Activated naive CD8-positive, alpha-beta T cell treated with anti-CD3 and anti-CD28 coated beads, Interleukin-2, amount 50 U/mL, for 16 hours (primary cell): ENCODE data around the gene SMAGP.

Experiments
- DNase-seq: peaks from one replicate; pipeline ENCODE4 v3.0.0-alpha.2; 2020; ENCODE audit warnings: low read depth, low spot score

The SMAGP gene

DNA sequence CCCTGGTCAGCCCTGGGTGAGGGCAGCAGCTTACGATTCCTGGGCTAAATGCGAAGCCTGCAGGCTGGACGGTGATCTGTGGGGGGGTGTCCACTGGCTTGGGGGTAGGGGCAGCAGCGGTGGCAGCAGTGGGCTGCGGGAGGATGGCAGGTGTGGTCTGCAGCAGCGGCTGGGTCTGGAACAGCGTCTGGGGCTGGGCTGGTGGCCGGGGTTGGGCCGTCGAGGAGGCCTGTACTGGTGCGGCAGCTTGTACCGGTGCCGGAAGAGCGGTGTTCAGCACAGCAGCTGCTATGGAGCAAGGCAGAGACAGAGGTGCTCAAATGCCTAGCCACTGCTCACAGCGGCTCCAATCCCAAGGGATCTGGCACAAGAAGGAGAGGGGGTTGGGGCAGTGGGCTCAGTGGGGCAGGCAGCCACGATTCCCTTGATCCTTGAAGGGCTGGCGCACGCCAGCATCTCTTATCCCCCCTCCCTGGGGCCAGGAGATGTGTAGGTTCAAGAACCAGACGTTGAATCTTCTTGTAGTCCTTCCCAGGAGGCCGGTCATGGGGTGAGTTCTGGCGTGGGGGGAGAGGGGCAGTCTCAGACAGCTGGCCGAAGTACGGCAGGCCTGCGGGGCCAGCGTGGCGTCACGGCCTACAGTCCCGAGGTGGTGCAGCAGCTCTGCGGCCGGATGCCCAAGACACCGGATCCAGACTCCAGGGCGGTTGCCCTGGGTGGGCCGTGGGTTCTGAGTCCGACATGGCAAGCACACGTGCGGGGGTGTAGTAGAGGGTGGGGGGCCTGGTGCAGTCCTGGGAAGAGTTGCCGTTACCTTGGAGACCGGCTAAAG, 72.3 kb downstream of the SMAGP start:
- no peak for DNase-seq

DNA sequence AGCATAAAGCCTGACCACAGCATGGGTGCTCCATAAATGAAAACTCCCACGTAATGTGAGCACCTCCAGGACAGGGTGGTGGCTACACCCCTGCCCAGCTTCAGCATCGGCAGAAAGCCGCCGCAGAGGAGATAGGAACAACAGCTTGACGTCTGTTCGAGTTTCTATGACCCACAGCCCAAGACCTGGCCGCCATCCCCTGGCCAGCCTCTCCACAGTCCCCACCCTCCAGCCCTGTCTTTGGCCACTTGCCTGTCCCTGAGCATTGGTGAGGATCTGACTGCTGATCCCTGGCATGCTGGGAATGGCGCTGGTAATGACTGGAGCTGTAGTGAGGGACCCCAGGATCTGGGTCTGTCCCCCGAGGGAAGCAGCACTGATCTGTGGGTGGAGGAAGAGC, 73.7 kb downstream of the SMAGP start:
- DNase-seq: no peak

DNA sequence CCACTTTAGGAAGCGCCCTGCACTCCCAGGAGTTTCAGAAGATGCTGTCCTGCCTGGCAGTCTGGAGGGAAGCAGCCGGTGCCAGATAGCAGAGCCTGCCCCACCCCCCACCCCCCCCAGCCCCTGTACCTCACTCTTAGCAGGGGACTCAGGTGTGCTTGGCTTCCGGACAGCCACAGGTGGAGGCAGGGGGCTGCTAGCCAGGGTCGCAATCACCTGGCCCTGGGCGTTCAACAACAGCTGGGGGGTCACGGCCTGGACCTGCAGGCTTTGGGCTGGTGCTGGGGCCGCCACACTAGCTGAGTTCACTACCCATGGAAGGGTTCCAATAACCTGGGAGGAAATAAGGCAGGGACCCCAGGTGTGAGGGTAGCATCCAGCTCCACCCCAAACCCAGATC, 74.4 kb downstream of the SMAGP start:
- no peak for DNase-seq
